Hepatocyte (in vitro differentiated cells): ENCODE measurements around the gene SEC14L2.

Experiments used
- CTCF ChIP-seq: fragments of 200-600 bp; sonication (generic); IDR thresholded peaks from 2 replicates; pipeline ENCODE4 v1.5.1; 2016; ENCODE audit warnings: antibody characterized with exemption, mild to moderate bottlenecking; ENCODE audit not compliant: poor library complexity
- EZH2phosphoT487 ChIP-seq: fragments of 200-600 bp; sonication (generic); IDR thresholded peaks from one replicate; pipeline ENCODE4 v1.6.1; 2018; ENCODE audit warnings: antibody characterized with exemption, mild to moderate bottlenecking, low read depth, moderate library complexity; ENCODE audit not compliant: unreplicated experiment, severe bottlenecking

DNA sequence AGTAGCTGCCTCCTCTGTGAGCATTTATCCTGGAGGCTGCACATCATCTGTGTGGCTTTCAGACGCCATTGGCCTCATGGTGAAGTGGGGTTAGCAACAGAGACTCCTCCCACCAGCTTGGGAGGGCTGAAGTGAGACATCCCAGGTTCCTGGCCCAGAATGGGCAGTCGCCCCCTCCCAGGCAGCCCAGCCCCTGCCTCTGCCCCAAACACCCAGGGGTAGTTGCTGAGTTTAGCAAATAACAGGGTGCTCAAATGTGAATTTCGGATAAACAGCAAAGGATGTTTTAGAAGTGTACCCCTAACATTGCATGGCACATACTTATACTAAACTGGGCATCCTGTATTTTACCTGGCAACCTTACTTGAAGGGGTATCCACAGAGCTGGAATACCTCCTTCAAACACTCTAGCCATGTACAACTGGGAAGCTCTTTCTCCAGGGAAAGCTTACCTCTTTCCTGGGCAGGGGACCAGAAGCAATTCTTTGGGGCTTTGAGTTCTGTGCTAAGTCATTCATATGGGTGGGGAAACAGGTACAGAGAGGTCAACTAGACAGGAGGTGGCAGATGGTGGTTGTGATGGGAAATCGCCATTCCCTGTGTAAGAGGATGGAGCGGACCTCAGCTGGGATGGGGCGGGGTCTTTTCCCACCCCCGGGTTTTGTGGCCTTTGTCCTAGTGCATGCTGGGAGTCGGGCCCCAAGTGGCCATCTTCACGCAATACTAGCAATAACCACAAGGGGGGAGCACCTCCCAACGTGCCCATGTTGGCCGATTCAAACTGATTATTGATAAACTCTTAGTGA, 48.0 kb downstream of the SEC14L2 start:
- TF ChIP-seq CTCF = peak; percentile 62
- TF ChIP-seq EZH2phosphoT487 = no peak
